Hepatocyte (in vitro differentiated cells): ENCODE data around the gene MPEG1. TPM values are rescaled to one million over a fixed set of nuclear protein-coding genes. Genes with fewer than 3 reads are reported as not detected.

Experiments
- DNase-seq: peaks from one replicate; pipeline ENCODE4 v3.0.0-alpha.2; 2016; ENCODE audit warnings: low spot score
- H2AFZ ChIP-seq: fragments of 200-600 bp; sonication (generic); 2 replicates; pipeline ENCODE4 v1.6.0; 2016; ENCODE audit warnings: antibody characterized with exemption, mild to moderate bottlenecking
- H3K27ac ChIP-seq: fragments of 200-600 bp; sonication (generic); 2 replicates; pipeline ENCODE4 v1.5.1; 2016; ENCODE audit warnings: mild to moderate bottlenecking
- H3K27me3 ChIP-seq: fragments of 200-600 bp; sonication (generic); 2 replicates; pipeline ENCODE4 v1.6.1; 2016
- H3K36me3 ChIP-seq: fragments of 200-600 bp; sonication (generic); replicated peaks from 2 replicates; pipeline ENCODE4 v1.5.1; 2016; ENCODE audit warnings: low read depth; ENCODE audit not compliant: insufficient read depth
- H3K4me1 ChIP-seq: fragments of 200-600 bp; sonication (generic); 2 replicates; pipeline ENCODE4 v1.5.1; 2016; ENCODE audit warnings: mild to moderate bottlenecking, moderate library complexity; ENCODE audit not compliant: insufficient read depth
- H3K4me2 ChIP-seq: fragments of 200-600 bp; sonication (generic); 2 replicates; pipeline ENCODE4 v1.6.0; 2016
- H3K4me3 ChIP-seq: fragments of 200-600 bp; sonication (generic); 2 replicates; pipeline ENCODE4 v1.5.1; 2016; ENCODE audit warnings: mild to moderate bottlenecking
- H3K79me2 ChIP-seq: fragments of 200-600 bp; sonication (generic); 2 replicates; pipeline ENCODE4 v1.6.0; 2017; ENCODE audit warnings: mild to moderate bottlenecking
- H3K9me2 ChIP-seq: fragments of 200-600 bp; sonication (generic); replicated peaks from 2 replicates; pipeline ENCODE4 v1.6.0; 2017; ENCODE audit warnings: mild to moderate bottlenecking; ENCODE audit not compliant: insufficient read depth
- H3K9me3 ChIP-seq: fragments of 200-600 bp; sonication (generic); 2 replicates; pipeline ENCODE4 v1.5.1; 2016; ENCODE audit warnings: low read depth, mild to moderate bottlenecking
- H4K20me1 ChIP-seq: fragments of 200-600 bp; sonication (generic); 2 replicates; pipeline ENCODE4 v1.6.0; 2016; ENCODE audit warnings: mild to moderate bottlenecking; ENCODE audit not compliant: insufficient read depth, poor library complexity, severe bottlenecking
- CTCF ChIP-seq: fragments of 200-600 bp; sonication (generic); IDR thresholded peaks from 2 replicates; pipeline ENCODE4 v1.5.1; 2016; ENCODE audit warnings: antibody characterized with exemption, mild to moderate bottlenecking; ENCODE audit not compliant: poor library complexity
- EZH2 ChIP-seq: fragments of 200-600 bp; sonication (generic); IDR thresholded peaks from 2 replicates; pipeline ENCODE4 v1.6.1; 2016; ENCODE audit warnings: antibody characterized with exemption, mild to moderate bottlenecking, borderline replicate concordance
- EZH2phosphoT487 ChIP-seq: fragments of 200-600 bp; sonication (generic); IDR thresholded peaks from one replicate; pipeline ENCODE4 v1.6.1; 2018; ENCODE audit warnings: antibody characterized with exemption, mild to moderate bottlenecking, low read depth, moderate library complexity; ENCODE audit not compliant: unreplicated experiment, severe bottlenecking
- WGBS: methylation state at CpG from one replicate; pipeline ENCODE4 v1.1.6; 2016; ENCODE audit warnings: low lambda C conversion rate; ENCODE audit errors: missing lambda C conversion rate; 5-methylcytosine and 5-hydroxymethylcytosine counted together
- polyA plus RNA-seq: library from polyadenylated mRNA; unstranded; fragments of >200 nt; fragmentation: Nextera tagmentation; extraction: Ambion mirVana; gene quantifications from 2 replicates; pipeline ENCODE4 v1.2.1, GENCODE V29; 2016
- total RNA-seq: library from RNA; depleted of rRNA; stranded (reverse); fragments of >200 nt; gene quantifications from 2 replicates; pipeline ENCODE4 v1.2.3, GENCODE V29; 2014

MPEG1 gene
- total and polyA plus RNA-seq, 2 experiments from 2014 or later = 0.57 TPM; not detected in 1

DNA sequence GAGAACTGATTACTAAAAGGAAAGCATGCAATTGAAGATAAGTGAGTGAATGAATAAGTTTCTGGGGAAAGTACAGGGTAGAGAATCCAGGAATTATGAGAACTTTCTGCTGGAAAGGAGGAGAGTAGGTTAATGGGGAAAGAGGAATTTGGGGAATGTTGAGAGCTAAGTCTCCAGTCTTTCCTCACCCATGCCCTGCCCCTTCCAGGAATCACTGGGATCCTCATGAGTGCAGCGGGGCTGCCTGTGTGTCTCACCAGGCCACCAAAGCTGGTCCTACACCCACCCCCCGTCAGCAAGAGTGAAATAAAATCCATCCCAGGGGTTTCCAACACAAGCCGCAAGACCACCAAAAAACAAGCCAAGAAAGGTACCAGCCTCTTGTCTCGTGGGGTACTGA is 23.8 kb downstream of the MPEG1 start:
- no peaks in the 10 kb centered on the region for H3K9me3 ChIP-seq
- peaks cover 33% of the 10 kb centered on the region for H3K79me2 ChIP-seq
- DNase-seq = no peak
- H2AFZ ChIP-seq = no peak overlapping the region
- no peak overlapping the region for H3K27ac ChIP-seq
- no peaks in the 10 kb centered on the region for H3K9me2 ChIP-seq
- H4K20me1 ChIP-seq = no peaks in the 10 kb centered on the region
- no peak overlapping the region for H3K4me3 ChIP-seq
- TF ChIP-seq EZH2phosphoT487 (no peak), EZH2 (no peak), CTCF (no peak)
- H3K4me2 ChIP-seq = no peak overlapping the region
- no peaks in the 10 kb centered on the region for H3K36me3 ChIP-seq
- 75% methylated on average over 4 of the region's 4 CpGs for WGBS
- H3K27me3 ChIP-seq = no peaks in the 10 kb centered on the region
- peaks cover 35% of the 10 kb centered on the region for H3K4me1 ChIP-seq

DNA sequence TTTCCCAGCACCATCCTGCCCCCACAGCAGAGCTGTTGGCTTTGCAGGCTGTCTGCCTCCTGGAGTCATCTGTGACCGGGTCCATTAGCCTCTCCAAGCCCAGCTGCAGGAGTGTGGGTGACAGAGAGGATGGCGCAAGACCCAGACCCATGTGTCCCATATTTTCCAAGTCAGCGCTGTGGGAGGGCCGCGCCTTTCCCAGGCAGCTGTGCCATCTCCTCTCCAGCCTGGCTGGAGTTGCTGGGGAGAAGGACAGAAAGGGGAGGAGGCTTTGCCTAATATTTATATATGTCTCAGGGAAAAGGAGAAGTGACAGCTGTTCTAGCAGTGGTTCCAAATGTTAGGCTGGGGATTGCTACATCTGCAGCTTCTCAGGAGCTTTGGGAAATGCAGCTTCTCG is 25.1 kb downstream of the MPEG1 start:
- Histone ChIP-seq H4K20me1 (no peaks in the 10 kb centered on the region), H3K27ac (peak overlapping the region; percentile 72), H3K36me3 (no peaks in the 10 kb centered on the region), H3K4me1 (peaks cover 41% of the 10 kb centered on the region), H3K79me2 (peaks cover 47% of the 10 kb centered on the region), H3K9me3 (no peaks in the 10 kb centered on the region), H3K9me2 (no peaks in the 10 kb centered on the region), H3K4me3 (no peak overlapping the region), H3K4me2 (peak overlapping the region; percentile 3), H3K27me3 (no peaks in the 10 kb centered on the region), H2AFZ (no peak overlapping the region)
- 83% methylated on average over 6 of the region's 6 CpGs for WGBS
- peak; percentile 49 for DNase-seq
- TF ChIP-seq EZH2phosphoT487 (no peak), EZH2 (no peak), CTCF (no peak)

DNA sequence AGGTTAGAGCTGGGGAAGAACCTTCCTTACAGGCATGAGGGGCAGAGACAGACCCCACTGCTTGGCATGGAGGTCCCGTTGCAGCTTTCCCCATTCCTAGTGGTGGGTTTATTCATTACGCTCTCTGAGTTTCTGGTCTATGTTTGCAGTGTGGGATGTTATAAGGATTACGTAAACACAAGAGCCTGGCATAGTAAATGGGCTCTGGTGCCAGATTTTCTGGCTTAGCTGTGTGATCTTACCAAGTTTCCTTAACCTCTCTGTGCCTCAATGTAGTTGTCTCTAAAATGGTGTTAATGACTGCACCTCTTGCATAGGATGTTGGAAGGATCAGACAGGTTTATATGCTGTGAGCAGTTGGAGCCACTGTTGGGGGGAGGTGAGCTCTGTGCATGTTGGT is 25.7 kb downstream of the MPEG1 start:
- Histone ChIP-seq H3K9me2 (no peaks in the 10 kb centered on the region), H3K4me3 (no peak overlapping the region), H3K9me3 (no peaks in the 10 kb centered on the region), H2AFZ (no peak overlapping the region), H3K4me1 (peaks cover 41% of the 10 kb centered on the region), H3K27ac (peak overlapping the region; percentile 72), H4K20me1 (no peaks in the 10 kb centered on the region), H3K27me3 (no peaks in the 10 kb centered on the region), H3K4me2 (peak overlapping the region; percentile 27), H3K36me3 (no peaks in the 10 kb centered on the region), H3K79me2 (peaks cover 53% of the 10 kb centered on the region)
- DNase-seq = no peak
- WGBS = 91% methylated on average over 3 of the region's 3 CpGs
- TF ChIP-seq EZH2phosphoT487 = no peak
- TF ChIP-seq CTCF = no peak
- no peak for TF ChIP-seq EZH2

DNA sequence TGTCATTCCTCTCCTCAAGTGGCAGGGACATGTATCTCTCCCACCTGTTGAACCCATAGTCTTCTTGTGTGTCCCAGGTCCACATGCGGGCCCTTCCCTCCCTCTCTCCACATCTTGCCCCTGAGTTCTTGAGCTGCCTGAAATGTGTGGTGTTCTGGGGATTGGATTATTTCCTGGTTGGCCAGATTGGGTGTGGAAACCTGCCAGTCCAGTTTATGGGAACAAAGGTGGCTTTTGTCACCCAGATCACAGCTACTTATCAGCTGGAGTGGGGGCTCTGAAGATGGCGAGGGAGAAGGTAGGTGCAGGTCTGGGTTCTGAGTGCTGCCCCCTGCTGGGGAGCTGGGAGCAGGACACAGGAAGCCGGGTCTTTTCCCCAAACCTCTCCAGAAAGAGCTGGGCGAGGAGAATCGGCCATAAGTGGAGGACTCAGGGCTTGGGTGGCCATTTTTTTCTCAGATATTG is 26.6 kb downstream of the MPEG1 start:
- no peaks in the 10 kb centered on the region for H3K36me3 ChIP-seq
- no peaks in the 10 kb centered on the region for H3K9me2 ChIP-seq
- H3K4me2 ChIP-seq = peak overlapping the region; percentile 61
- TF ChIP-seq EZH2 (no peak), EZH2phosphoT487 (no peak), CTCF (peak; percentile 67)
- no peaks in the 10 kb centered on the region for H3K27me3 ChIP-seq
- H3K4me3 ChIP-seq = no peak overlapping the region
- no peaks in the 10 kb centered on the region for H4K20me1 ChIP-seq
- peaks cover 61% of the 10 kb centered on the region for H3K79me2 ChIP-seq
- H2AFZ ChIP-seq = no peak overlapping the region
- WGBS = 43% methylated on average over 5 of the region's 5 CpGs
- peaks cover 41% of the 10 kb centered on the region for H3K4me1 ChIP-seq
- H3K27ac ChIP-seq = peak overlapping the region; percentile 91
- peak; percentile 85 for DNase-seq
- no peaks in the 10 kb centered on the region for H3K9me3 ChIP-seq
